NCI-H2196 (cell line): Measurements from ENCODE around the gene ZNF345.

Experiments used
- DNase-seq: peaks from one replicate; lab custom pipeline; 2025; ENCODE audit not compliant: unreplicated experiment; lab: John Stamatoyannopoulos, UW

Gene ZNF345

DNA sequence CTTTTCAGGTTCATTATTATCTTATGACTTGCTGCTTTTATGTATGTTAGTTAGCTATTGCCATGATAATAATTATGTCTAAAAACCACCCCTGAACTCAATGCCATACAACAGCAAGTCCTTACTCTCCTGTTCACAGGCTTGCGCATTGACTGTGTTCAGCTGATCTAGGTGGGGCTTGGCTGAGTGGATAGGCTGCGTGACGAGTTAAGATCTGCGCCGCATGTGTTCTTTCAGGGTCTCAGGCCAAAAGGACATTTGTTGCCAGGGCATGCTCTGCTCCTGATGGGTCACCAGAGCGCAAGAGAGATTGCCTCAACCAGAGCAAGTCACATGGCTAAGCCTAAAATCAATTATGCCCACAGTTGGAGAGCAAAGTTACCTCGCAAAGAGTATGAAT is 66.3 kb downstream of the ZNF345 start:
- no peak for DNase-seq

DNA sequence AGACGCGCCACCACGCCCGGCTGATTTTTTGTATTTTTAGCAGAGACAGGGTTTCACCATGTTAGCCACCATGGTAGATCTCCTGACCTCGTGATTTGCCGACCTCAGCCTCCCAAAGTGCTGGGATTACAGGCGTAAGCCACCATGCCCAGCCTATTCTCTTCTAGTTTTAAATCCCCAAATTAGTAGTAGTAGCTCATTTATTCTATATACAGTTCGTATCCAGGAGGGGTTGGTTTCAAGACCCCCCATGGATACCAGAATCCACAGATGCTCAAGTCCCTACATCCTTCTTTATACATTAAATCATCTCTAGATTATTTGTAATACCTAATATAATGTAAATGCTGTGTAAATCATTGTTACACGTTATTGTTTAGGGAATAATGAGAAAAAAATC is 67.4 kb downstream of the ZNF345 start:
- DNase-seq: no peak
